Gastrocnemius medialis (tissue), 4 donors: Measurements from ENCODE around the gene OSBPL10. TPM values are rescaled to one million over a fixed set of nuclear protein-coding genes. Genes with fewer than 3 reads are reported as not detected.

Source experiments
- ATAC-seq, 2 donors: fragments of 150-250 bp; one replicate each; pipeline ENCODE4 v1.9.1; 2016
- DNase-seq, 2 donors: peaks; one replicate each; pipeline ENCODE4 v3.0.0-alpha.2; 2019
- H3K27ac ChIP-seq, 4 donors: fragments of 200-600 bp; sonication (generic); 1 replicate in 1 of 4; 2 replicates in 3 of 4; pipeline ENCODE4 v1.5.1; 2016 to 2018; ENCODE audit warnings: mild to moderate bottlenecking in 2 of 4, moderate library complexity in 1 of 4
- H3K27me3 ChIP-seq, 3 donors: fragments of 200-600 bp; sonication (generic) in 2 of 3; 1 replicate in 1 of 3; 2 replicates in 2 of 3; pipeline versions ENCODE4 v1.5.1 to v1.6.0; 2016 to 2019; ENCODE audit warnings: mild to moderate bottlenecking in 1 of 3, moderate library complexity in 1 of 3
- H3K36me3 ChIP-seq, 2 donors: fragments of 200-600 bp; sonication (generic) in 1 of 2; one replicate each; pipeline ENCODE4 v1.5.1; 2017 to 2018
- H3K4me1 ChIP-seq, 2 donors: fragments of 200-600 bp; sonication (generic) in 1 of 2; one replicate each; pipeline ENCODE4 v1.5.1; 2016 to 2017; ENCODE audit warnings: mild to moderate bottlenecking in 2 of 2
- H3K4me3 ChIP-seq, 4 donors: fragments of 200-600 bp; sonication (generic) in 3 of 4; 1 replicate in 1 of 4; 2 replicates in 3 of 4; pipeline ENCODE4 v1.5.1; 2016 to 2019; ENCODE audit warnings: mild to moderate bottlenecking in 2 of 4
- H3K9me3 ChIP-seq, 3 donors: fragments of 200-600 bp; sonication (generic) in 2 of 3; 1 replicate in 1 of 3; 2 replicates in 2 of 3; pipeline ENCODE4 v1.5.1; 2016 to 2019
- POLR2A ChIP-seq, 2 donors: fragments of 450-650 bp; IDR thresholded peaks; one replicate each; pipeline ENCODE4 v1.6.1; 2017; ENCODE audit warnings: antibody characterized with exemption in 2 of 2, mild to moderate bottlenecking in 2 of 2, moderate library complexity in 2 of 2
- in situ Hi-C, 4 donors: fragments of 200-750 bp; cut with MboI; loops; one replicate each; pipeline versions ENCODE4 v1.15.0 to v1.8.0; 2017; ENCODE audit warnings: low sequenced_read_pairs in 4 of 4
- intact Hi-C: fragments of 100-400 bp; cut with DNase I; formaldehyde crosslinking; loops from one replicate; pipeline ENCODE4 v1.15.1; 2023; ENCODE audit warnings: low total_unique reads
- total RNA-seq, 4 donors: library from RNA; depleted of rRNA; stranded (reverse); fragments of >200 nt; gene quantifications; one replicate each; pipeline versions ENCODE4 v1.1.0 to v1.2.3, GENCODE V29; 2016
- TF ChIP-seq, protein P1 (sequence below), 5 experiments: fragments of 450-650 bp in 3 of 5; fragments of 200-600 bp in 2 of 5; sonication (generic) in 2 of 5; IDR thresholded peaks in 4 of 5; conservative IDR thresholded peaks in 1 of 5; 1 replicate in 4 of 5; 2 replicates in 1 of 5; pipeline ENCODE4 v1.5.1; 2016 to 2019; ENCODE audit warnings: antibody characterized with exemption in 5 of 5, mild to moderate bottlenecking in 3 of 5, moderate library complexity in 3 of 5

Gene OSBPL10
- total RNA-seq, 4 donors from 2014 or later = 1.4 to 7.0 (median 3.8) TPM

- ATAC-seq (no peak), DNase-seq (no peak)
- Histone ChIP-seq H3K4me3 (no peak overlapping the region), H3K36me3 (no peaks in the 10 kb centered on the region), H3K27ac (no peak overlapping the region), H3K9me3 (no peaks in the 10 kb centered on the region), H3K27me3 (no peaks in the 10 kb centered on the region), H3K4me1 (peaks cover 0 to 5% of the 10 kb centered on the region in 2 donors)
- in situ Hi-C loops (no loop called here), intact Hi-C loops (no loop called here)
- no peak for TF ChIP-seq POLR2A (IDR thresholded peaks at IDR 0.05)
- TF ChIP-seq, protein P1, sequence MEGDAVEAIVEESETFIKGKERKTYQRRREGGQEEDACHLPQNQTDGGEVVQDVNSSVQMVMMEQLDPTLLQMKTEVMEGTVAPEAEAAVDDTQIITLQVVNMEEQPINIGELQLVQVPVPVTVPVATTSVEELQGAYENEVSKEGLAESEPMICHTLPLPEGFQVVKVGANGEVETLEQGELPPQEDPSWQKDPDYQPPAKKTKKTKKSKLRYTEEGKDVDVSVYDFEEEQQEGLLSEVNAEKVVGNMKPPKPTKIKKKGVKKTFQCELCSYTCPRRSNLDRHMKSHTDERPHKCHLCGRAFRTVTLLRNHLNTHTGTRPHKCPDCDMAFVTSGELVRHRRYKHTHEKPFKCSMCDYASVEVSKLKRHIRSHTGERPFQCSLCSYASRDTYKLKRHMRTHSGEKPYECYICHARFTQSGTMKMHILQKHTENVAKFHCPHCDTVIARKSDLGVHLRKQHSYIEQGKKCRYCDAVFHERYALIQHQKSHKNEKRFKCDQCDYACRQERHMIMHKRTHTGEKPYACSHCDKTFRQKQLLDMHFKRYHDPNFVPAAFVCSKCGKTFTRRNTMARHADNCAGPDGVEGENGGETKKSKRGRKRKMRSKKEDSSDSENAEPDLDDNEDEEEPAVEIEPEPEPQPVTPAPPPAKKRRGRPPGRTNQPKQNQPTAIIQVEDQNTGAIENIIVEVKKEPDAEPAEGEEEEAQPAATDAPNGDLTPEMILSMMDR (IDR thresholded peaks at IDR 0.05 in 4 of 5, conservative IDR thresholded peaks at IDR 0.05 in 1 of 5) = no peak
Observed at GRCh38 chr3:31932990-31933389, 48.1 kb downstream of the OSBPL10 start.

- peaks cover 0 to 2% of the 10 kb centered on the region in 2 donors for H3K4me1 ChIP-seq
- DNase-seq = no peak
- in situ Hi-C loops (no loop called here), intact Hi-C loops (no loop called here)
- ATAC-seq = no peak
- TF ChIP-seq, protein P1 (IDR thresholded peaks at IDR 0.05 in 4 of 5, conservative IDR thresholded peaks at IDR 0.05 in 1 of 5) = no peak
- TF ChIP-seq POLR2A (IDR thresholded peaks at IDR 0.05) = no peak
- no peaks in the 10 kb centered on the region for H3K9me3 ChIP-seq
- H3K4me3 ChIP-seq = no peak overlapping the region
- no peak overlapping the region for H3K27ac ChIP-seq
- no peaks in the 10 kb centered on the region for H3K36me3 ChIP-seq
- H3K27me3 ChIP-seq = no peaks in the 10 kb centered on the region
Observed at GRCh38 chr3:31929826-31930502, 51.1 kb downstream of the OSBPL10 start.

DNA sequence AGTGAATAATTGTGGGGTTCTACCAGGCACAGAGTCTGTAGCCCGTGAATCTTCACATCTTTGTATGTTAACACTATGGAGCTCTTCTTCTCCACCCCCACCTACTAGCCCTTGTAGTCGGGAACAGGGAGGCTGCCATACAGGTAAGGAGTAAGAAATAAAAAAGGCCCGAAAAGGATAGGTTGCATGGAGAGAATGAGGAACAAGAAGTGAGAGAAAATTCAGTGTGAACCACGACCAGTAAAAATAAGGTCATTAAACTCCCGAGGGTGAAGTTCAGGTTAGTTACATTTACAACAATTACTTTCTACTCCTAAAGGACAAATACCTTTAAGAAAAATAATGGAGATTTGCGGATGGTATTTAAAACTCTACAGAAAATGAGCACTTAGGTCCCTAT, 53.3 kb downstream of the OSBPL10 start:
- no peak for ATAC-seq
- intact Hi-C loops (no loop called here), in situ Hi-C loops (no loop called here)
- H3K4me3 ChIP-seq = no peak overlapping the region
- H3K27ac ChIP-seq = no peak overlapping the region
- H3K9me3 ChIP-seq = no peaks in the 10 kb centered on the region
- H3K4me1 ChIP-seq = no peaks in the 10 kb centered on the region
- H3K27me3 ChIP-seq = no peaks in the 10 kb centered on the region
- H3K36me3 ChIP-seq = no peaks in the 10 kb centered on the region
- DNase-seq = no peak
- no peak for TF ChIP-seq POLR2A (IDR thresholded peaks at IDR 0.05)
- TF ChIP-seq, protein P1 (IDR thresholded peaks at IDR 0.05 in 4 of 5, conservative IDR thresholded peaks at IDR 0.05 in 1 of 5) = no peak

GRCh38 chr3:31926543-31926942, 54.5 kb downstream of the OSBPL10 start:
- Histone ChIP-seq H3K4me1 (no peaks in the 10 kb centered on the region), H3K36me3 (no peaks in the 10 kb centered on the region), H3K27ac (no peak overlapping the region), H3K9me3 (no peaks in the 10 kb centered on the region), H3K4me3 (no peak overlapping the region), H3K27me3 (no peaks in the 10 kb centered on the region)
- ATAC-seq (no peak), DNase-seq (no peak)
- in situ Hi-C loops (no loop called here), intact Hi-C loops (no loop called here)
- TF ChIP-seq, protein P1 (IDR thresholded peaks at IDR 0.05 in 4 of 5, conservative IDR thresholded peaks at IDR 0.05 in 1 of 5) = no peak
- TF ChIP-seq POLR2A (IDR thresholded peaks at IDR 0.05) = no peak

GRCh38 chr3:31925271-31925630, 55.8 kb downstream of the OSBPL10 start:
- intact Hi-C loops (no loop called here), in situ Hi-C loops (no loop called here)
- TF ChIP-seq POLR2A (IDR thresholded peaks at IDR 0.05) = no peak
- TF ChIP-seq, protein P1 (IDR thresholded peaks at IDR 0.05 in 4 of 5, conservative IDR thresholded peaks at IDR 0.05 in 1 of 5) = no peak
- no peak for ATAC-seq
- H3K4me3 ChIP-seq = no peak overlapping the region
- H3K27ac ChIP-seq = no peak overlapping the region
- no peaks in the 10 kb centered on the region for H3K27me3 ChIP-seq
- no peak for DNase-seq
- H3K36me3 ChIP-seq = no peaks in the 10 kb centered on the region
- no peaks in the 10 kb centered on the region for H3K4me1 ChIP-seq
- no peaks in the 10 kb centered on the region for H3K9me3 ChIP-seq
